NCI-H2107 treated with DMSO at 0.1 percent for 48 hours (cell line): Measurements from ENCODE around the gene CDH13.

Experiments used
- DNase-seq: peaks from one replicate; lab custom pipeline; 2025; ENCODE audit not compliant: unreplicated experiment; lab: John Stamatoyannopoulos, UW

CDH13 gene

DNA sequence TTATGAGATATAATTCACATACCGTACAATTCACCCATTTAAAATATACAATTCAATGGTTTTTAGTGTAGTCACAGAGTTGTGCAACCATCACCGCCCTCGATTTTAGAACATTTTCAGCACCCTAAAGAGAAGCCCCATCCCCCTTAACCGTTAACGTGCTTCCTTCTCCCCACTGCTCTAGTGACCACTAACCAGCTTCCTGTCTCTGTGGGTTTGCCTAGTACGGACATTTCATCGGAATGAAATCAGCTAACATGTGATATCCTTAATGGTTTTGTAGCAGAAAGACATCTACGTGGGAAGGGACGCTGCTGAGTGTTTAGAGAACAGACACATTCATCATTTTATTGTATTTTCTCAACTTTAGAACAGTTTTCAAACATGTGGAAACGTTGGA, 1100.2 kb downstream of the CDH13 start:
- no peak for DNase-seq

GRCh38 chr16:83727751-83728352, 1101.1 kb downstream of the CDH13 start:
- no peak for DNase-seq

- no peak for DNase-seq
These were observed 1101.7 kb downstream of the CDH13 start for GRCh38 chr16:83728492-83728891.

DNA sequence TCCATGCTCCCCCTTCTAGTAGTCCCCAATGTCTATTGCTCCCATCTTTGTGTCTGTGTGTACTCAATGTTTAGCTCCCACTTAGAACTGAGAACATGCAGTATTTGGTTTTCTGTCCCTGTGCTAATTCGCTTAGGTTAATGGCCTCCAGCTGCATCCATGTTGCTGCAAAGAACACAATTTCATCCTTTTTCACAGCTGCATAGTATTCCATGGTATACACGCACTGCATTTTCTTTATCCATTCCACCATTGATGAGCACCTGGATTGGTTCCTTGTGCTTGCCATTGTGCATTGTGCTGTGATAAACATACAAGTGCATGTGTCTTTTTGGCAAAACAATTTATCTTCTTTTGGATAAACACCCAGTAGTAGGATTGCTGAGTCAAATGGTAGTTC, 1104.0 kb downstream of the CDH13 start:
- no peak for DNase-seq

DNA sequence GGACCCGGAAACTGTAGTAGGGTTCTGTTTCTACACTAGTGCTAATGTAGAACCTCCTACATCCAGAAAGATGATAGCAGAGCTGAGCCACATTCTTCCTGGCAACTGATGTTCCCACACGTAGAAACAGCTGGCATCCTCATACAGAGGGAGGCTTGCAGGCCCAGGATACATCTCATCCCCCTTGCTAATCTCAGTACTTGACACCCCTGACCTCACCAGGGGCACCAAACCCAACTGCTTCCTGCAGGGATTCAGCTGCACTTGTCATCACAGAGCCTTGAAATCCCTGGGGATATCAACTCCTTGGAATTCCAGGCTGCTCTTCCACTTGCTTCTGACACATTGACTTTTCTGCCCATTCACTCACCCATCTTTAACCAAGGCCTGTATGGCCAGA, 1105.8 kb downstream of the CDH13 start:
- no peak for DNase-seq

GRCh38 chr16:83733301-83733700, 1106.5 kb downstream of the CDH13 start:
- no peak for DNase-seq

- DNase-seq = no peak
These were observed 1107.4 kb downstream of the CDH13 start for GRCh38 chr16:83734136-83734535.

DNA sequence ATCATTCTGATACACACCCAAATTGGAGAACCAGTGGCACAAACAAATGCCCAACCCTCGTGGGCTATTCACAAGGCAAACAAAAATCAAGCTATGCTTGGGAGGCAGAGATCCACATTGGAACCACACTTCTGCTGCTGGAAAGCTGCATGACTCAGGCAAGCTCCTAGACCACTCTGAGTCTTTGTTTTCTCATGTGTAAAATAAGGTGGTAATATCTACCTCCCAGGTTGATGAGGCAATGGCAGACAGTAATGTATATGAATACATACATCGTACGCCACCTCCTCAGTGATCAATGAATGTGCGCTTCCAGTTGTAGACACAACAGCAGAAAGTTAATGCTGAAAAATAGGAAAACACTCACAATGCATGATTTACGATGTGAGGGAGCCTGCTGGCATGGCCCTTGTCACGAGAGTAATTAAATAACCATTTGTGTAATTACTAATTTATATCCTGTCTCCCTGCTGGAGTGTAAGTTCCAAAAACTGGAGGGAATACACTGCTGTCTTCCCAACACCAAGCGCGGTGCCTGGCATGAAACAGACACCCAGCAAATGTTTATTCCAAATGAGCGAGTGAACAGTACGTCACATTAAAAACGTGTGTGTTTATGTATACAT, 1111.1 kb downstream of the CDH13 start:
- DNase-seq = no peak

- no peak for DNase-seq
These were observed 1112.2 kb downstream of the CDH13 start for GRCh38 chr16:83738923-83739503.

DNA sequence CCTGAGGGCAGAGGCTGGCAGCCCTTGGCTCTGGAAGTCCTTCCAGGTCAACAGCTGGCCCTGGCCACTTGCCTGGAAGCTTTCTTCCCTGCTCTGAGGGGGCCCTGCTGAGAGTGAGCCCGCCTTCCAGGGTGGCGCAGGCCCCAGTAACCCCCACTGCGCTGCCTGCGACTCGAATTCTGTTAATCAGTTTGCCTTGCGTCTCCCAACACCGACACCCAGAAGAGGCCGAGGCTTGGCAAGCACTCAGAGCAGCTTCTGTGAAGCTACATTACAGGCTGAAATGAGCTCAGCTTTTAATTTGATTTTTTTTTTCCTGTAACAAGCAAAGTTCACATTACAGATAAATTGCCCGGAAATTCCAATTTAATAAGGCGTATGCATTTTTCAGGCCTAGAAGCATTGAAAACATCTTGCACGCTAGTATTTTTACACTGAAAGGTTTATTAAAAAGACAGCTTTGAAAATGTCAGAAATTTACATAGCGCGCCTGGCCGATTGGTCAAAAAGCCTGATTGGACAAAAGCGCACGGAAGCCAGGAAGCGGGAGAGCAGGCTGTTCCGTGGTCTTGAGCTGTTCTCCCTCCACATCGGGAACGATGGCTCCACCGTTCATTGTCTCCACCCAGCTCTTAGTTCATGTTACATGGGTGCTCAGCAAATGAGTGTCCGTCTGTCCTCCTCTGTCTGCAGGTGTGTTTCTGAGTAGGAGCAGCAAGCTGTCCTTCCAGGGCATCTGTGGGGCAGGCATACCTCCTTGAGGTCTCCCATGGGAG, 1115.5 kb downstream of the CDH13 start:
- DNase-seq = no peak

- DNase-seq = no peak
These were observed 1116.5 kb downstream of the CDH13 start for GRCh38 chr16:83743241-83743640.

DNA sequence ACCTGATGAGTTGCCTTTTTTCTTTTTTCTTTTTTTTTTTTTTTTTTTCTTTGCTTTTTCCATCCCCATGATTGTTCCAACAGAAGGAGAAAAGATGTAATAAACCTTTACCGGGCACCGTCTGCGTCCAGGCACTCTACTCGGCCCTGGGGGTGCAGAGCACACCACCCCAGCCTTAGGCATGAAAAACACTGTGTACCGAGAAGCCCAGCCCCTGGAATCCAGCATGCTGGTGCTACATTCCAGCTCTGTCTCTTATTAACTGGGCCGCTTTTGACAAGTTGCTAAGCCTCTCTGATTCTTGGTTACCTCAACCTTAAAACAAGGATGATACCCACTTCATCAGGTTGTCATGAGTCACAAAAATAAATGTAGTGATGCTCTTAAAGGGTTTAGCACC, 1117.0 kb downstream of the CDH13 start:
- DNase-seq = no peak

DNA sequence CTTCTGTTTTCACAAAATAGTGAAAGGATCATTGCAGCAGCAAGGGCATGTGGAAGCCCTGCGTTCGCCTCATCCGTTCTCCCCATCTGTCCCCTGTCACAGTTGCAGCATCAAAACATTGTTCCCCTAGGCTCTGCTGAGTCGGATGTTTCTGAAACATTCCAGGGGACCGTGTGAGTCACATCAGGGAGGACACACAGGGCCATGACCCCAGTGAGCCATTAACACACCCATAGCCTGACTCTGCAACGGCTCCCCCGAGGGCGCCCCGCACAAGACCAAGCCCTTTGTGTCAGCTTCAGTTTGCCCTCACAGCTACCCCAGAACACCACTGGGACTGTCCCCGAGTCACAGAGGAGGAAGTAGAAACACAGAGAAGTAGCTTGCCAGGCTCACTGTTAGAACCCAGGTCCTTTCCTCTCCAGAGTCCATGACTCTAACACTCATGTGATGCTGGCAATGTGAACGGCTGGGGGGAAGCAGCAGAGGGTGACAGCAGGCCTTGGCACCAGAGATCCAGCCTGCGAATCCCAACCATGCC, 1117.7 kb downstream of the CDH13 start:
- DNase-seq = no peak

- DNase-seq = no peak
These were observed 1119.8 kb downstream of the CDH13 start for GRCh38 chr16:83746611-83747010.

DNA sequence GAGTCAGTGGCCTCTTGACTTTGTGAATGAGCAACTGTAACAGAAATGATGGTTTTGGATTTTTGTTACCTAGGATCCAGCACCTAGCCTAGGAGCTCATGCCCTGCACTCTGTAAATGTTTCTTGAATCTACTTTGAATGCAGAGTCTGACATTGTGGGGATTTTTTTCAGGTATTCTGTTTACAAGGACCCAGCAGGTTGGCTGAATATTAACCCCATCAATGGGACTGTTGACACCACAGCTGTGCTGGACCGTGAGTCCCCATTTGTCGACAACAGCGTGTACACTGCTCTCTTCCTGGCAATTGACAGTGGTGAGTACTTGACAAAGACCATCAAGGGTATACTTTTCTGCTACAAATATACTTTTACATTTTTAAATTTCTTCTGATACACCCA, 1121.2 kb downstream of the CDH13 start:
- DNase-seq = no peak

DNA sequence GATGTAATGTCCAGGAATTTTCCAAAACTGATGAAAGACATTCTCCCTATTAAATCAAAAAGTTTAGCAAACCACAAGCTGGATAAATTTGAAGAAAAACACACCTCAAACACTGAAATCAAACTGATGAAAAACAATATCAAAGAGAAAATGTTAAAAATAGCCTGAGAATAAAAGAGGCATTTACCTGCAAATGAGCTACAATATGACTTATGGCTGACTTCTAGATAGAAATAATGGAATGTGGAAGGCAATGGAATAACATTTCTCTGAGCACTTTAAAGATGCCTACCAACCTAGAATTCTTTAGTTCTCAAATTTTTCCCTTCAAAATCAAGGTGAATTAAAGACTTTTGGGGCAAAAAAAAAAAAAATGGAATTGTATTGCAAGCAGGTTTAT, 1128.6 kb downstream of the CDH13 start:
- no peak for DNase-seq

- no peak for DNase-seq
These were observed 1135.6 kb downstream of the CDH13 start for GRCh38 chr16:83762141-83762991.

DNA sequence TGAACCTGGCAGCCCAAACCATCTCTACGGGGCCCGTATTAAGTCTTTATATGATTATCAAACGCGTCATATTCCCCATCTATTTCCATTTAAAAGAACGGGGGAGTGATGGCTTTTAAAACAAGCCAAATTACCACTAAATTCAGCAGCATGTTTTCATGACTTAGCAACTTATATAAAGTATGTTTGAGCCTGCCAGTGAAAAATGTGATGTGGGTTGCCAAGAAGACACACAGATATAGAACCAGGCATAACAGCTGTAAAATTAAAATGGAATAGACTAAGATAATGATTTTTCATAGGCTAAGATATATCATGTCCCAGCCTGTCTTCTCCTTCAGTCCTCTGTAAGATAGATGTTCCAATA, 1136.2 kb downstream of the CDH13 start:
- DNase-seq = no peak

DNA sequence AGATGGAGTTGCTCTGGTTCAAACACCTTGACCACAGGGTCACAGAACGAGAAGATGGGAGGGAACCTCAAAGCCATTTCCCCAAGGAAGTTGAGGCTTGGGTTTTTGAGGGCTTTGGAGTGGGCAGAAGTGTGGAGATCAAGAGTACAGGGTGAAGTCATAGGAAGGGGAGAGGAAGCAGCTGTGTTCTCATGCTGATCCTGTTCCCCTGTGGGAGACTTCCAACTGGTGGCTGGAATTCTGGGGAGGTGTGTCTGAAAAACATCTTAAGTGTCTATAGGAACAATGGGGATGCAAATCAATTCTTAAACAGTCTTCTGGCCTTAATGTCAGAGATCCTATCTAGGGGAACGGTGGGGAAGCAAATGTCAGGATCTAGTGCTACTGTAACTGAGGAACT, 1142.2 kb downstream of the CDH13 start:
- no peak for DNase-seq

DNA sequence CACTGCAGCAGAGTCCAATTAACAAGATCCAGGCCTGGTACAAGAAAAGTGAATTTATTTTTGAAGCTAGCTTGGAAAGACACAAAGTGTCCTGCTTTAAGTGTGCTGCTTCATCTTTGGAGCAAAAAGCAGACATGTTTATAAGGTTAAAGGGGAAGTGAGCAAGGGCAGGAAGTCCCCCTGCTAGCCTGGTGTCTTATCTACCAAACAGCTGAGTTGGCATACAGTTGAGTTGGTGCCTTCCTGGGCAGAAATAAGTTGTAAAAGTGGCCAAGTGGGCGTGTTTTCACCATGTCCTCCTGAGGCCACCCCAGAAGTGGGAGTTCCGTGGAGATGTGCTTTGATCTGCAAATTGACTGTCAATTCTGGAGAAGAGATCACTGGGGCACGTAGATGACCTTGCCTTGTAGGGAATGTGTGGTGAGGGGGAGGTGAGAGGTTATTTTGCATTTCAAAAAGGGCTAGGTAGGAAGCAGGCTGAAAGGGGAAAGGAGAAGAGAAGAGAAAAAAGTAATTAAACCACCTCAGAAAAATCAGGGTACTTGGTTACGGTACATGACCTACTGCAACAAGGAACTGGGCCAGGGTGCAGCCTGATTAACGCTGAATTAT, 1142.7 kb downstream of the CDH13 start:
- no peak for DNase-seq
